ENCODE data around the gene MOCOS. TPM values are rescaled to one million over a fixed set of nuclear protein-coding genes. Genes with fewer than 3 reads are reported as not detected.

Gene MOCOS
- total RNA-seq, 4 donors from 2014 or later: 2.6 to 5.7 (median 4.4) TPM

- peaks cover 9 to 17% (median 13%) of the 10 kb centered on the region in 4 donors for H3K4me1 ChIP-seq
- in situ Hi-C loops (cut with MboI; ENCODE audit: low pct_ligation_motif_present in 1 of 4, low pct_unique_long_range_greater_than_20kb in 1 of 4, low sequenced_read_pairs in 3 of 4) (no loop called here), intact Hi-C loops (cut with DNase I; ENCODE audit: low total_unique reads) (no loop called here)
- no peaks in the 10 kb centered on the region for H3K9me3 ChIP-seq
- no peak for DNase-seq
- no peak overlapping the region for H3K27ac ChIP-seq
- 79 to 80% methylated on average over 3 of the region's 3 CpGs for whole genome bisulfite sequencing, 2 donors (ENCODE audit: low coverage in 1 of 2)
- no peak overlapping the region for H3K4me3 ChIP-seq
- no peak for TF ChIP-seq POLR2A (IDR thresholded peaks at IDR 0.05)
- TF ChIP-seq CTCF (IDR thresholded peaks at IDR 0.05): no peak
- TF ChIP-seq POLR2AphosphoS5 (IDR thresholded peaks at IDR 0.05): no peak
- TF ChIP-seq EP300 (IDR thresholded peaks at IDR 0.05; ENCODE audit: low read depth): no peak
- no peaks in the 10 kb centered on the region for H3K27me3 ChIP-seq
- H3K36me3 ChIP-seq: no peaks in the 10 kb centered on the region
These were observed 1.6 kb downstream of the MOCOS start for GRCh38 chr18:36188916-36189315.

GRCh38 chr18:36189486-36189885 lies 2.2 kb downstream of the MOCOS start:
- in situ Hi-C loops (cut with MboI; ENCODE audit: low pct_ligation_motif_present in 1 of 4, low pct_unique_long_range_greater_than_20kb in 1 of 4, low sequenced_read_pairs in 3 of 4) (no loop called here), intact Hi-C loops (cut with DNase I; ENCODE audit: low total_unique reads) (no loop called here)
- WGBS, 2 donors (ENCODE audit: low coverage in 1 of 2): 69 to 88% methylated on average over 4 of the region's 4 CpGs
- DNase-seq: no peak
- Histone ChIP-seq H3K27ac (no peak overlapping the region), H3K9me3 (no peaks in the 10 kb centered on the region), H3K36me3 (no peaks in the 10 kb centered on the region), H3K4me3 (no peak overlapping the region), H3K4me1 (peaks cover 9 to 17% (median 13%) of the 10 kb centered on the region in 4 donors), H3K27me3 (no peaks in the 10 kb centered on the region)
- TF ChIP-seq EP300 (IDR thresholded peaks at IDR 0.05; ENCODE audit: low read depth): no peak
- no peak for TF ChIP-seq POLR2A (IDR thresholded peaks at IDR 0.05)
- TF ChIP-seq POLR2AphosphoS5 (IDR thresholded peaks at IDR 0.05): no peak
- no peak for TF ChIP-seq CTCF (IDR thresholded peaks at IDR 0.05)

GRCh38 chr18:36191286-36191685 lies 4.0 kb downstream of the MOCOS start:
- H3K27me3 ChIP-seq: no peaks in the 10 kb centered on the region
- WGBS, 2 donors (ENCODE audit: low coverage in 1 of 2): 80 to 91% methylated on average over 1 to 3 of the region's 3 CpGs
- in situ Hi-C loops (cut with MboI; ENCODE audit: low pct_ligation_motif_present in 1 of 4, low pct_unique_long_range_greater_than_20kb in 1 of 4, low sequenced_read_pairs in 3 of 4) (no loop called here), intact Hi-C loops (cut with DNase I; ENCODE audit: low total_unique reads) (no loop called here)
- H3K27ac ChIP-seq: no peak overlapping the region
- no peak overlapping the region for H3K4me3 ChIP-seq
- H3K36me3 ChIP-seq: no peaks in the 10 kb centered on the region
- peaks cover 9 to 16% (median 13%) of the 10 kb centered on the region in 4 donors for H3K4me1 ChIP-seq
- no peak for TF ChIP-seq POLR2A (IDR thresholded peaks at IDR 0.05)
- no peak for TF ChIP-seq EP300 (IDR thresholded peaks at IDR 0.05; ENCODE audit: low read depth)
- no peak for TF ChIP-seq POLR2AphosphoS5 (IDR thresholded peaks at IDR 0.05)
- no peak for TF ChIP-seq CTCF (IDR thresholded peaks at IDR 0.05)
- no peak for DNase-seq
- H3K9me3 ChIP-seq: no peaks in the 10 kb centered on the region

- no peak for DNase-seq
- TF ChIP-seq EP300 (IDR thresholded peaks at IDR 0.05; ENCODE audit: low read depth) (no peak), POLR2A (IDR thresholded peaks at IDR 0.05) (no peak), POLR2AphosphoS5 (IDR thresholded peaks at IDR 0.05) (no peak), CTCF (IDR thresholded peaks at IDR 0.05) (no peak)
- H3K36me3 ChIP-seq: no peaks in the 10 kb centered on the region
- H3K4me1 ChIP-seq: peaks cover 6 to 12% (median 10%) of the 10 kb centered on the region in 4 donors
- in situ Hi-C loops (cut with MboI; ENCODE audit: low pct_ligation_motif_present in 1 of 4, low pct_unique_long_range_greater_than_20kb in 1 of 4, low sequenced_read_pairs in 3 of 4) (no loop called here), intact Hi-C loops (cut with DNase I; ENCODE audit: low total_unique reads) (no loop called here)
- WGBS, 2 donors (ENCODE audit: low coverage in 1 of 2): 75 to 94% methylated on average over 1 of the region's 1 CpG
- H3K4me3 ChIP-seq: no peak overlapping the region
- H3K9me3 ChIP-seq: no peaks in the 10 kb centered on the region
- no peaks in the 10 kb centered on the region for H3K27me3 ChIP-seq
- H3K27ac ChIP-seq: no peak overlapping the region
These were observed 4.4 kb downstream of the MOCOS start for GRCh38 chr18:36191711-36192110.

Data from transverse colon (tissue), 4 donors.